NCI-H187 treated with DMSO at 0.1 percent for 48 hours (cell line): ENCODE measurements around the gene SPTB.

Experiments used
- DNase-seq: peaks from one replicate; lab custom pipeline; 2025; lab: John Stamatoyannopoulos, UW

The SPTB gene

GRCh38 chr14:64708148-64709004 is 171.3 kb downstream of the SPTB start:
- DNase-seq = no peak

- DNase-seq = no peak
Measured at GRCh38 chr14:64707661-64708060, 172.0 kb downstream of the SPTB start.

GRCh38 chr14:64706593-64707193 is 173.0 kb downstream of the SPTB start:
- DNase-seq = no peak

GRCh38 chr14:64706119-64706592 is 173.6 kb downstream of the SPTB start:
- no peak for DNase-seq

- DNase-seq = no peak
Measured at GRCh38 chr14:64705381-64706118, 174.2 kb downstream of the SPTB start.

GRCh38 chr14:64704743-64705380 is 174.8 kb downstream of the SPTB start:
- no peak for DNase-seq

- DNase-seq = no peak
Measured at GRCh38 chr14:64704143-64704742, 175.5 kb downstream of the SPTB start, which contains the start of gene PLEKHG3. Gene PLEKHG3, plus strand, starts transcription at chr14:64704424. Its CDS starts 23,208 bp downstream, at chr14:64727632.

- no peak for DNase-seq
Measured at GRCh38 chr14:64703395-64704142, 176.1 kb downstream of the SPTB start.

GRCh38 chr14:64702493-64703394 is 177.0 kb downstream of the SPTB start:
- no peak for DNase-seq

- DNase-seq = no peak
Measured at GRCh38 chr14:64701660-64702059, 178.0 kb downstream of the SPTB start.

GRCh38 chr14:64700894-64701293 is 178.8 kb downstream of the SPTB start:
- DNase-seq = no peak

- DNase-seq = no peak
Measured at GRCh38 chr14:64700290-64700689, 179.4 kb downstream of the SPTB start.

GRCh38 chr14:64698903-64699302 is 180.8 kb downstream of the SPTB start:
- DNase-seq = peak; percentile 45

GRCh38 chr14:64696355-64696857 is 183.3 kb downstream of the SPTB start:
- DNase-seq = no peak
